Muscle layer of duodenum (tissue), 2 donors: Measurements from ENCODE around the gene CARS1.

ENCODE experiments used
- H3K27ac ChIP-seq: one replicate; pipeline ENCODE4 v1.7.0; 2013; ENCODE audit warnings: mild to moderate bottlenecking, low read length
- H3K27me3 ChIP-seq: one replicate; pipeline ENCODE4 v1.7.0; 2013; ENCODE audit warnings: low read depth, mild to moderate bottlenecking, control low read depth, low read length
- H3K36me3 ChIP-seq, 2 donors: one replicate each; pipeline ENCODE4 v1.7.0; 2013; ENCODE audit warnings: low read length in 2 of 2, control low read depth in 1 of 2, mild to moderate bottlenecking in 1 of 2; ENCODE audit not compliant: insufficient read depth in 2 of 2, control insufficient read depth in 1 of 2
- H3K4me1 ChIP-seq, 2 donors: one replicate each; pipeline ENCODE4 v1.7.0; 2013; ENCODE audit warnings: low read length in 2 of 2, mild to moderate bottlenecking in 2 of 2, control low read depth in 1 of 2, moderate library complexity in 1 of 2; ENCODE audit not compliant: insufficient read depth in 2 of 2, control insufficient read depth in 1 of 2
- H3K4me3 ChIP-seq, 2 donors: one replicate each; pipeline ENCODE4 v1.7.0; 2013; ENCODE audit warnings: low read length in 2 of 2, low read depth in 1 of 2, mild to moderate bottlenecking in 1 of 2
- H3K9me3 ChIP-seq, 2 donors: one replicate each; pipeline ENCODE4 v1.7.0; 2013; ENCODE audit warnings: low read length in 2 of 2, control low read depth in 1 of 2, mild to moderate bottlenecking in 1 of 2; ENCODE audit not compliant: control insufficient read depth in 1 of 2
- donor health status: healthy.

CARS1 gene

DNA sequence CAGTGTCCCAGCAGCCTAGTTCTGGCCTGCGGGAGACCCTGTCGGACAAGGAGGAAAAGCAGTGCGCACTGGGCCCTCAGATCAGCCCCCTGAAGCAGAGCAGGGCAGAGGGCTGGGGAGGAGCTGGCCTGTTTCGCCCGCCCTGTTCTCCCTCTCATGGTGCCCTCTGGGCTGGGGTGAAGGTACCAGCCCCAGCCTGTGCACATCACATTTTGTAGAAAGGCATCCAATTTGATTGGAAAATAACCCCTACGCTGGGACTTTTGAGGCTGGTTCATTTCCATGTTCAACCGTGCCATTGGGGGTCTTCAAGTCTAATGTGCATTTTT lies 64.3 kb downstream of the CARS1 start:
- H3K36me3 ChIP-seq = peaks cover 0 to 6% of the 10 kb centered on the region in 2 donors
- H3K27ac ChIP-seq = no peak overlapping the region
- no peaks in the 10 kb centered on the region for H3K27me3 ChIP-seq
- peaks cover 21 to 39% of the 10 kb centered on the region in 2 donors for H3K4me1 ChIP-seq
- no peaks in the 10 kb centered on the region for H3K9me3 ChIP-seq
- H3K4me3 ChIP-seq = peak overlapping the region; percentile 59 to 89

DNA sequence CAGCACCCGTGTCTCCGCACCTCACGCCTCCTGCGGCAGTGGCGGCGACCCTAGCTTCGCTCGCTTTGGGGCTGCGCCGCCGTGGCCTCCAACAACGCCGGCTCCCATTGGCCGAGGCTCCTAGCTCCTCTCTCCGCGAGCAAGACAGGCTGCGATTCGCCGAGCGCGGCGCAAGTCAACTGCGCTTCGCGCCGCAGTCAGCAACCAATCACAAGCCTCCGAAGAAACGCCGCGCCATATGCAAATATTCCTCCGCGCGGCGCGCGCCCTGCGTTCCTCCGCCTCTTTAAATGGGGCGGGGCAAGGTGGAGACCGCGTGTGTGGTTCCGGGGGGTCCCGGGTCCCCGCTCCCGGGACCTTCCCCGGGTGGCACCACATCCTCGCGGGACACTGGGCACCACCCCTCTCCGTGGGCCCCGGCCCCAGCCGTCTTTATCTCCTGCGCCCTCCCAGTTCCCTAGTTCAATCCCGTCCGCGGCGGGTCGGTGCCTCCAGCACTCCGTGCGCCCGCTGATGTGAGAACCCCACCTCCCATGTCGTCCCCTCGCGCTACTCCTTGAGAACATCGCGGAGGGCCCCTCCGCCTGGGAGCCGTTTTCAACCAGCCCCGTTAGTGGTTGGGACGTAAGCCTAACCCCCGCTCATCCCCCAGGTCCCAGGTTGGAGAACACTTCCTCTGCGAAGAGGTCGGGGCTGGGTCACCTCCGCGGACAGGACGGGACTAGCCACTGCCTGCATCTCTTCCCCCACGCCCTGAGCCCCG lies 64.8 kb downstream of the CARS1 start, which contains the start of gene NAP1L4:
Gene NAP1L4 (minus strand): TSS at position 96 of the 763 bp plus-strand sequence. CDS start 13,109 bp downstream, outside the sequence.
- no peaks in the 10 kb centered on the region for H3K27me3 ChIP-seq
- H3K9me3 ChIP-seq = no peaks in the 10 kb centered on the region
- peaks cover 21 to 45% of the 10 kb centered on the region in 2 donors for H3K4me1 ChIP-seq
- H3K4me3 ChIP-seq = peak within 1 kb of the TSS; percentile 68 to 89
- H3K36me3 ChIP-seq = peaks cover 0 to 6% of the 10 kb centered on the region in 2 donors
- peak within 1 kb of the TSS; percentile 92 for H3K27ac ChIP-seq

DNA sequence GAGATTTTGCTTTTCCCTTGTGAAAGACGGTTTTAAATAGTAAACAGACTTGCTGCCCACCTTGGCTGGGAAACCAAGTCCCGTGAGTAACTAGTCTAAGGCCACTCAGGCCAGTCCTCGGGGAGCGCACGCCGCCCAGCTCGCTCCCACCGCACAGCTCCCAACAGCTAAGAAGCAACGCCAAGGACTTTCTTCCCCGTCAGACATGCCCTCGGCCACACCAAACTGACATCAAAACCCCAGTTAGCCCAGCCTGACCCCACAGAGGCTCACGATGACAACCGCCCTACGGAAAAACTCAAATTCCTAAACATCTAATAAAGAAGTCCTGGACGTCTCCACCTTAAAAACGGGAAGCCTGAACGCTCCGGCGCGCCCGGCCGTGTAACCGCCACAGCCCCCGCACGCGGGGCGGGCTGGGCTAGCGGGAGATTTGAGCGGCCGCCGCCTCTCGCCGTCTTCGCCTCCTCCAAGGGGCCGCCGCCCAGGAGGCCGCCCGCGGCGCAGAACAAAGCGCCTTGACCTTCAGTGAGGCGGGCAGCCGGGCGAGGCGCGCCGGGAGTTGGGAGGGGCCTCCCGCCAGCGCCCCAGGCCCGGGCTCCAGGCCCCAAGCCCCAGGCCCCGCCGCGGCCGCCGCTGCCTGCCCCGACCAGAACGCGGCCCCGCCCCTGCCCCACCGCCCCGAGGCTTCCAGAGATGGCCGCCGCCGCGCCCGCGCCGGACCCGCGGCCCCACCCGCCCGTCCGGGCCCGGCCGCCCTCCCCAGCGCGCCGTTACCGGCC lies 65.6 kb downstream of the CARS1 start:
- Histone ChIP-seq H3K27ac (peak overlapping the region; percentile 92), H3K27me3 (no peaks in the 10 kb centered on the region)

DNA sequence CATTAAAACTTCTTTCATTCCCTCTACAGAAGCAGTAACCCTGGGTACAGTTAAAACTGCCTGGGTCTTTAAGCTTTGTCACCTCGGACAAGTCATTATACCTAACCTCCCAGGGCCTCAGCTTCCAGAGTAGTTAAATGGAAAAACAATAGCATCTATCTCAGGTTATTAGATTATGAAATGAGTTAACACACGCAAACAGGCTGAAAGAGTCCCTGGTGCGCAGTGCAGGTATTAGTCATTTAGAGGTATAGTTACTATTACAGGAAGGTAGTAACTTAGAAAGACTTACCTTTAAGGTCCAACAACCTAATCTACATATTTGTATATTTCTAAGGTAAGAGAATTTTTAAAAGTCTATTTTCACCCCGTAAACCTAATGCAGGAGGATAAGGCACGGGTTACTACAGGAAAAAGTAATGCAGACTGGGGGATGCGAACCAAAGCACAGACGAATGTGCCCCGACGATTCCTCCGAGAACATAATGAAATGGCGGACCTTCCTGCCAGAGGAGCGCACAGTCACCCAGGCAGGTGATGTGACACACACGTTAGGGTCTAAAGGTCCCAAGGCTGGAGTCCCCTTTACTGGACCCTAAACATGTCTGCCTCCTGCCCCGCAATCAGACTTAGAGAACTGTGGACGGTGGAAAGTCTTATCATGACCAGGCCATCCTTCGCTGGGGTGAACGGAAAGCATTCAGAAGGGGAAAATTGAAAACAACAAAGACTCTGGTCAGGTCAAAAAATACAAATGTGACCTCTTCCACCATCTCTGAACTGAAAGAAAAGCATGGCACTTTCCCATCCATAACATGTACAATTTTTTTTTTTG lies 66.4 kb downstream of the CARS1 start:
- H3K4me1 ChIP-seq = peaks cover 21 to 45% of the 10 kb centered on the region in 2 donors
- H3K9me3 ChIP-seq = no peaks in the 10 kb centered on the region
- peak overlapping the region; percentile 68 to 89 for H3K4me3 ChIP-seq
- peak overlapping the region; percentile 92 for H3K27ac ChIP-seq
- no peaks in the 10 kb centered on the region for H3K36me3 ChIP-seq
- no peaks in the 10 kb centered on the region for H3K27me3 ChIP-seq

More for the DNA sequence above, 65.6 kb downstream of the CARS1 start:
- Histone ChIP-seq H3K4me1 (peaks cover 21 to 45% of the 10 kb centered on the region in 2 donors), H3K9me3 (no peaks in the 10 kb centered on the region), H3K4me3 (peak overlapping the region; percentile 68 to 89), H3K36me3 (no peaks in the 10 kb centered on the region)

DNA sequence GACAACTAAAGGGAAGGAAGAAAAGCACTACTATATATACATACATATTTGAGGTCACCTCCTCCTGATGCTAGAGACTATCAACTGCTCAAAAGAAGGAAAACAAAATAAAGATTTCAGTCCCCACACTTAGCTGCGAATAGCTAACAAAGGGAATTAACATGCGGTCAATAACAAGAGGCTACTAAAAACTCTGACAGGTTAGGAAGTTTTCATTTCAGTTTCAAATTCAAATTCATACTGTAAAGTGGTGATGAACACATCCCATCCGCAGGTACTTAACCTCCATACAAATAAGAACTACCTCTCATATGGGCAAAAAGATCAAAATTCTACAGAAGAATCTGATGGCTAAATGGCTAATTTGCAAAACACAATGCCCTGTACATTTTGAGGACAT lies 67.7 kb downstream of the CARS1 start:
- Histone ChIP-seq H3K9me3 (no peaks in the 10 kb centered on the region), H3K4me1 (peaks cover 21 to 45% of the 10 kb centered on the region in 2 donors), H3K27ac (peak overlapping the region; percentile 12), H3K27me3 (no peaks in the 10 kb centered on the region), H3K36me3 (no peaks in the 10 kb centered on the region), H3K4me3 (peak overlapping the region in 1 of 2 donors; percentile 31)

DNA sequence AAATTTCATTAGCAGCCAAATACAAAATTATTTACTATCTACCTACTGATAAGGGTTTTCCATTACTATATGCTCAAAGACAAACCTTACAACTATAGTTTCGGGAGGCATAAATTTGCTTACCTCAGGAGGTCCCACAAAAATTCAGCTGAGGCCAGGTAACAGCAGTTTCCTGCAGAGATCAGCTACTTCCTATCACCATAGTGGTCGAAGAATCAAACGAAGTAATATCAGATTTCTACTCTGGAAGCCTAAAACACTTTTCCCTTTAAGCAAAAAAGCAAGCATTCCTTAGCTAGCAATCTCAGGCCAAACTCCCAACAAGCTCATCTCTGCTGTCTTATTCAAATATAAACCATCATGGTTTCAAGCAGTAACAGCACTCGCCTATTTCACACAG lies 68.2 kb downstream of the CARS1 start:
- Histone ChIP-seq H3K27ac (peak overlapping the region; percentile 12), H3K36me3 (no peaks in the 10 kb centered on the region), H3K4me3 (peak overlapping the region in 1 of 2 donors; percentile 31), H3K9me3 (no peaks in the 10 kb centered on the region), H3K27me3 (no peaks in the 10 kb centered on the region), H3K4me1 (peaks cover 21 to 45% of the 10 kb centered on the region in 2 donors)

DNA sequence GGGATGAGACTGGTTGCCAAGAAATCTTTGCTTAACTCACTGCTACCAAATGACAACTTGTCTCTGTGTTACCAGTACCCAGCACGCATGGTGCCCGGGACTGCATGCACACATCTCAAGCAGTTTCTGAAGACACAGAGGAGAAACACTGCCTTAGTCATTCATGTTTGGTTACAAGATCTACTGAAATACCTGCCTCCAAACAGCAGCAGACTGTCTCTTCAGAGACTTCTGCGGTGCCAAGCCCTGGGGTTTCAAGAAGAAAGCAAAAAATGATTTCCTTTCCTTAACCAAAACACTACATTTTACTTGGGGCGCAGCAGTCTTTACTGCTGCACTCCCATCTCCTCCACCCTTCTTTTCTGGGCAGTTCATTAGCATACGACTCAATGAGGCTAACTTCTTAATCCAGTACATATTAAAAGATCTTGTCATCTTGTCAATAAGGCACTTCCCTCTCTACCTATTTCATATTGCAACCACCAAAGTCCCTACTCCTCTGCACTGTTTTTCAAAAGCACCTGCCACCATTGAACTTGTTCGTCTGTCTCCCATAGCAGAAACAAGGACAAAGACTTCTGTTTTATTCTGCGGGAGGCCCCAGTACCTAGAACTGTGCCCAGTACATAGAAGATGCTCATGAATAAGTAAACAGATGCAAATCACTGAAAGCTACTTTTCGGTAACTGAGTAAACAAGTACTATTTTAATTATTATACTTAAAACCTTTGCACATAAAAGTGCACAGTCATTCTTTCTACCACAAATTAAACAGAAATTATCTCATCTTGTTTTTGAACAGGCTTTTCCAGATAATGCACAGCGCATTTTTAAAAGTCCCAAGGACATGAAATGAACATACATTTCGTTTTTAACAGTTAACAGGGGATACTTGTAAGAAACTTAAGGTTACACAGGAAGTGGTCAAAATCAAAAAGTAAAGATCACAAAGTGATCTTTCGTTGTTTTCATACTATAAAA lies 69.1 kb downstream of the CARS1 start:
- peaks cover 21 to 45% of the 10 kb centered on the region in 2 donors for H3K4me1 ChIP-seq

DNA sequence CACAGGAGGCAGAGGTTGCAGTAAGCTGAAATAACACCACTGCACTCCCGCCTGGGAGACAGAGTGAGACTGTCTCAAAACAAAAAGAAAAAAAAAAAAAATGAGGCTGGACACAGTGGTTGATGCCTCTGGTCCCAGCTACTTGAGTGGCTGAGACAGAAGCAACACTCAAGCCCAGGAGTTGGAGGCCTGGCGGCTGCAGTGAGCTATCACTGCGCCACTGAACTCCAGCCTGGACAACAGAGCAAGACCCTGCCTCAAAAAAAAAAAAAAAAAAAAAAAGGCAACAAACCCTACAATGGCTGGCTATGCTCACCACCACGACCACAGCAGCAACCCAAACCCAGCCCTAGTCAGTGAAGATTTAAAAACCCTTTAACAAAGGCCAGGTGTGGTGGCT lies 73.3 kb downstream of the CARS1 start:
- no peak overlapping the region for H3K4me3 ChIP-seq
- no peaks in the 10 kb centered on the region for H3K9me3 ChIP-seq
- no peaks in the 10 kb centered on the region for H3K27me3 ChIP-seq
- H3K27ac ChIP-seq = no peak overlapping the region
- peaks cover 8 to 20% of the 10 kb centered on the region in 2 donors for H3K4me1 ChIP-seq
- no peaks in the 10 kb centered on the region for H3K36me3 ChIP-seq

More for the DNA sequence above, 69.1 kb downstream of the CARS1 start:
- H3K4me3 ChIP-seq = peak overlapping the region in 1 of 2 donors; percentile 31
- H3K36me3 ChIP-seq = no peaks in the 10 kb centered on the region
- no peak overlapping the region for H3K27ac ChIP-seq
- H3K9me3 ChIP-seq = no peaks in the 10 kb centered on the region
- H3K27me3 ChIP-seq = no peaks in the 10 kb centered on the region

DNA sequence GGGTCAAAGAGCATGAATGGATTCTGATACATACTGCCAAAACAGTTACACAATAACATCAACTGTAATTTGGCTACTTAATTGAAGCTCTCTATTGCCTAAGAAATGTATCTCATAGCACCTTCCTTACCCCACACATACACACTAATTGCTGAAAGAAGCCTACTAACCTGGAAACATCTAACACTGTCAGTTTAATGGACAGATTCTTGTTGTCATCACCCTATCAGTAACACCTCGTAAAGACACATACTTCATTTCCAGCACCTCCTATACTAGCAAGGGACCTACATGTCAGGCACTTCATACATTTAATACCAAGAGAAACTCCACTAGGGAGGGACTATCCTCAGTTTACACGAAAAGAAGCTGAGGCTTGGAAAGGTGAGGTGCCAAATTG lies 75.0 kb downstream of the CARS1 start:
- H3K4me1 ChIP-seq = peaks cover 0 to 4% of the 10 kb centered on the region in 2 donors
- no peak overlapping the region for H3K4me3 ChIP-seq
- no peaks in the 10 kb centered on the region for H3K9me3 ChIP-seq
- no peak overlapping the region for H3K27ac ChIP-seq
- no peaks in the 10 kb centered on the region for H3K27me3 ChIP-seq
- H3K36me3 ChIP-seq = peaks cover 3 to 7% of the 10 kb centered on the region in 2 donors

DNA sequence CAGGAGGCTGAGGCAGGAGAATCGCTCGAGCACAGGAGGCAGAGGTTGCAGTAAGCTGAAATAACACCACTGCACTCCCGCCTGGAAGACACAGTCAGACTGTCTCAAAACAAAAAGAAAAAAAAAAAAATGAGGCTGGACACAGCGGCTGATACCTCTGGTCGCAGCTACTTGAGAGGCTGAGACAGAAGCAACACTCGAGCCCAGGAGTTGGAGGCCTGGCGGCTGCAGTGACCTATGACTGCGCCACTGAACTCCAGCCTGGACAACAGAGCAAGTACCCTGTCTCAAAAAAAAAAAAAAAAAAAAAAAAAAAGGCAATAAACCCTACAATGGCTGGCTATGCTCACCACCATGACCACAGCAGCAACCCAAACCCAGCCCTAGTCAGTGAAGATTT lies 76.1 kb downstream of the CARS1 start:
- Histone ChIP-seq H3K27ac (no peak overlapping the region), H3K36me3 (peaks cover 13 to 17% of the 10 kb centered on the region in 2 donors), H3K27me3 (no peaks in the 10 kb centered on the region), H3K4me1 (peaks cover 0 to 4% of the 10 kb centered on the region in 2 donors), H3K9me3 (no peaks in the 10 kb centered on the region), H3K4me3 (no peak overlapping the region)
